ENCODE data around the gene FBXL3. TPM values are rescaled to one million over a fixed set of nuclear protein-coding genes. Genes with fewer than 3 reads are reported as not detected.
A peak's percentile ranks its signal among the peaks of the same experiment; 100 is the strongest.
"Not testable (repeated sequence)": the region's sequence is repeated elsewhere in the genome, so short reads cannot be mapped to it uniquely, and the experiment has no call there.

Gene FBXL3
- total RNA-seq, 1 donor from 2014 or later, result 108 TPM

DNA sequence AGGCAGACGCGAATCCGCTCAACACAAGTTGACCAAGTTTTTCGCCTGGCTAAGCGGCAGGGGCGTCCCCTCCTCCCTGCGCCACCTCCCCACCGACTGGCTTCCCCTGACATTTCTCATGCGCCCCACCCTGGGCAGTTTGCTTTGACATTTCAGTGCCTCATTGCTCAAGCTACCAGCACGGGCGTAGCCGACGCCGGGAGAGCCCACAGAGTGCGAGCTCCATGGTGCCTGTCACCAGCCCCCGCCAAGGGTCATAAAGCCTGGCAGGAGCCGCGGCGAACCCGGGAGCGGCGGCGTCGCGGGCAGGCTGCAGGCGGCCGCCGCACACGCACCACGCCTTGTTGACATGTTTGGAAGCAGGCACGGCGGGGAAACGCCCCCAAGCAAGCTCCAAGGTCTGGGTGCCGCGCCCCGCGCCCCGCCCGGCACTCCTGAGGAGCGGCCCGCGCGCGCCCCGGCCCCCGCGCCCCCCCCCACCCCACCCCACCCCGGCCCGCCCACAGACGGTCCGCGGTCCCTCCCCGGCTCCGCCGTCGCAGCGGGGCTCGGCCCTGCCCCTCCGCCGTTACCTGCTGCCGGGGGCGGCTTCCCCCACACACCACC is 601 bp downstream of the FBXL3 start:
- peak; percentile 79 for DNase-seq (ENCODE audit: low spot score)

DNA sequence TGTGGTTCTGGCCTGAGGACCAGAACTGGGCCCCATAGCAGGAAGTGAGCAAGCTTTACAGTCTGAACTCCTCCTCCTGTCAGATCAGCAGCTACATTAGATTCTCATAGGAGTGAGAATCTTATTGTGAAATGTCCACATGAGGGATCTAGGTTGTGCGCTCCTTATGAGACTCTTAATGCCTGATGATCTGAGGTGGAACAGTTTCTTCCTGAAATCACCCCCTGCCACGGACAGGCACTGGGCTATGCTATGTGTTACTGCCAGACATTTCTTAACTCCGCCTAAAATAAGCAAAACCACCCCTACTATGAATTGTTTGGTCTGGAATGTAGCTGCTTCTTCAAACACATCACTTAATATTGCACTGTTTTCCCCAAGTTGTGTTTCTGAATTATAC is 4.6 kb downstream of the FBXL3 start:
- DNase-seq (ENCODE audit: low spot score), result peak; percentile 11

DNA sequence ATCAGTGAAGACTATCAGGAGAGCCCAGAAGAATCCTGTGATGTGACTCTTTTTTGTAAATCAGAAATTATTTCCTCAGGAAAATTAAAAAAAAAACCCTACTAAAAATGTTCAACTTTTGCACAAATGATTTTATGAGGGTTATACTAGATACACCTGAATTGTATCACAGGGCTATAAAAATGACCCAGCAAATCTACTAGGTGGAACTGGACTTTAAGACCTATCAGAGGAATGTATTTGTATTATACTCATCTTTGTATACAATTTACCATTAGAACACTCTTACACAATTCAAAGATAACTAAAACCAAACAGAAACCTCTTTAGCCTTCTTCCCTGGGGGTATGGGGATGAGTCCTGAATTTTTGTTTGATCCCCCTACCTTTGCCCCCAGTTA is 7.2 kb downstream of the FBXL3 start:
- no peak for DNase-seq (ENCODE audit: low spot score)

- DNase-seq (ENCODE audit: low spot score), result no peak
These were observed 9.9 kb downstream of the FBXL3 start for GRCh38 chr13:77016888-77017623.

DNA sequence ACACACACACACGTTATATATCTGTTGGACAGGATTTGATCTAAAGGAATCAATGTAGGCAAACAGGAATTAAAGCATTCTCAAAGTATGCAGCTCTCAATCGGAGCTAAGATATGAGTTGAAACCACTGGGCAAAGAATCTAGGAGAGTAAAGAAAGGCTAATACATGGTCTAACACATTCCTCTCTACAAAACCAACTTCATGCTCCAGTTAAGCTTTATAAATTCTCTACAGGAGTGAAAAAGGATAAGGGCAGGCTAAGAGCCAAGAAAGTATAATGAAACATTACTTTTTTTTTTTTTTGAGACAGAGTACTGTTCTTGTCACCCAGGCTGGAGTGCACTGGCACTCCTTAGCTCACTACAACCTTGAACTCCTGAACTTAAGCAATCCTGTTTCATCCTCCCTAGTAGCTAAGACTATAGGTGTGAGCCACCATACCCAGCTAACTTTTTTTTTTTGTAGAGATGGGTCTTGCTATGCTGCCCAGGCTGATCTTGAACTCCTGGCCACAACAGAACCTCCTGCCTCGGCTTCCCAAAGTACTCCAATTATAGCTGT is 10.6 kb downstream of the FBXL3 start:
- no peak for DNase-seq (ENCODE audit: low spot score)

GRCh38 chr13:77014906-77015685 is 11.9 kb downstream of the FBXL3 start:
- no peak for DNase-seq (ENCODE audit: low spot score)

GRCh38 chr13:77013853-77014542 is 13.0 kb downstream of the FBXL3 start:
- no peak for DNase-seq (ENCODE audit: low spot score)

DNA sequence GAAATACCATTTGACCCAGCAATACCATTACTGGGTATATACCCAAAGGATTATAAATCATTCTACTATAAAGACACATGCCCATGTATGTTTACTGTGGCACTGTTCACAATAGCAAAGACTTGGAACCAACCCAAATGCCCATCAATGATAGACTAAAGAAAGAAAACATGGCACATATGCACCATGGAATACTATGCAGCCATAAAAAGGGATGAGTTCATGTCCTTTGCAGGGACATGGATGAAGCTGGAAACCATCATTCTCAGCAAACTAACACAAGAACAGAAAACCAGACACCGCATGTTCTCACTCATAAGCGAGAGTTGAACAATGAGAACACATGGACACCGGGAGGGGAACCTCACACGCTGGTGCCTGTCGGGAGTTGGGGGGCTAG is 17.2 kb downstream of the FBXL3 start:
- DNase-seq (ENCODE audit: low spot score), result not testable (repeated sequence)

- no peak for DNase-seq (ENCODE audit: low spot score)
These were observed 17.9 kb downstream of the FBXL3 start for GRCh38 chr13:77009011-77009410.

- not testable (repeated sequence) for DNase-seq (ENCODE audit: low spot score)
These were observed 18.6 kb downstream of the FBXL3 start for GRCh38 chr13:77008337-77008736.

DNA sequence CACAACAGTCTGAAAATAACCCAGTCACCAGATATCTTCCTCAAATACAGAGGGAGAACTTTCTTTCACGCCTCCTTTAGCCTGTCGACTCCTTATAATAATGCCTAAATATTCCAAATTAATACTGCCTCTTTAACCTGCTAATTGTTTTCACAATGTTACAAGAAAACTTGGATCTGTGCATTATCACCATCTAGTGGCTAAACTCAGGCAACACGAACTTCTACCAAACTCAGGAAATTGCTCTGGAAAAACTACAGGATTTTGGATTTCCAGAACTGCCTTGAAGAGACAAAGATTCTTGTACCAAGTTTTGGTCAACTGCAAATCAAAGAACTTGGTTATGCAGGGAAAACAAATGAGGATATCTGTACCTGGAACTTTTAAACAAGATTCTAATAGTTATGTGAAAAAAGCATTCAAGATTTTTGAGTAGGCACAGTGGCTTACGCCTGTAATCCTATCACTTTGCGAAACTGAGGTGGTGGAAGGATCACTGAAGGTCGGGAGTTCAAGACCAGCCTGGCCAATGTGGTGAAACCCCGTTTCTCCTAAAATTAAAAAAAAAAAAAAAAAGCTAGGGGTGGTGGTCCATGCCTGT is 24.3 kb downstream of the FBXL3 start:
- DNase-seq (ENCODE audit: low spot score), result peak; percentile 30

GRCh38 chr13:77001963-77002587 is 24.9 kb downstream of the FBXL3 start:
- no peak for DNase-seq (ENCODE audit: low spot score)

DNA sequence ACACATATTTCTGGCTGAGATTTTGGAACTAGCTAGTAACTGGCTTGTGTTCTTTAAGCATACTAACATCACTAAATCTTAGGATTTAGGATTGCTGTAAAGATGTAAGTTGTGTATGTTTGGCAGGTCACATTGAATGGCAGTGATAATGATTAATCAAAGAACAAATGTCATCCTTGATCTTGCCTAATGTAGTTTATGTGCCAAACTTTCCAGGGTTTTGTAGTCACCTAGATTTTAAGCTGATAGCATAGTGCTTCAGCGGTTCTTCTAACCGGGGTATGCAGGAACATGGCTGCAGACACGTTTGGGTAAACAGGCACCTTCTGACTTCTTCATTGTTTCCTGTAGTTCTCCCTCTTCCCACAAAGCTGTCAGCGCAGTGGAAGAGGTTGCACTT is 25.4 kb downstream of the FBXL3 start:
- no peak for DNase-seq (ENCODE audit: low spot score)

GRCh38 chr13:77000475-77000874 is 26.5 kb downstream of the FBXL3 start:
- peak; percentile 33 for DNase-seq (ENCODE audit: low spot score)

- no peak for DNase-seq (ENCODE audit: low spot score)
These were observed 32.7 kb downstream of the FBXL3 start for GRCh38 chr13:76994281-76994680.

DNA sequence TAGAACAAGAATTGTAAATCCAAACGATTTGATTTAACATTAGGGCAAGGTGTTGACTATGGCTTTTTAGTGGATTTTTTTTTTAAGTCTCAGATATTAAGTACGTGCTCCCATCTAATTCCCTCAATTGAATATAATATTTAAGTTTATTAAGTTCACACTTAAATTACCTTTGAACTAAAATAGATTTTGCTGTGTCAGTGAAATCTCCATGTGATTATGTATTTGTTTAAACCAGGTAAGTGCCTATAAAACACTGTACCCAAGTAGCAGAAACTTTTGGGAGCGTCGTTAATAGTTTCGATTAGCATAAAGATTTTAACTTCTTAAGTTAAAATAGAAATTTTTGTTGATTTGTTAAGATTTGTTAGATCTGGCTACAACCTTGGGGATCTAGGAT is 33.5 kb downstream of the FBXL3 start:
- no peak for DNase-seq (ENCODE audit: low spot score)

DNA sequence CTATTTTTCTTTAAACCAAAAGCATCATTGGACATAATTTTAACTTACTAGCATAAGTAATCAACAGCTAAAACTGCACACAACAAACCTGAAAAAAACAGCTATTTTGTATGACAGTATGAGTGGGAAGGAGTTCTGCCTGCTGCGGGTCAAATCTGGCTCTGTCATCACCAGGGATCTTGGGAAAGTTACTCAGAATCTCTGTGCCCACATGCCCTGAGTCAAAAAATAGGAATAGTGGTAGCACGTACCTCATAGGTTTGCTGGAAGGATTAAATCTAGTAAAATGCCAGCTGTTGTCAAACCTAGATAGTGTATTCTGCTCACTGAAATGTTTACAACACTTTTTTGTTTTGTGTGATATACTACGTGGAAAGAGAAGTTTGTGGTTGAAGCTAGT is 33.9 kb downstream of the FBXL3 start:
- DNase-seq (ENCODE audit: low spot score), result no peak

DNA sequence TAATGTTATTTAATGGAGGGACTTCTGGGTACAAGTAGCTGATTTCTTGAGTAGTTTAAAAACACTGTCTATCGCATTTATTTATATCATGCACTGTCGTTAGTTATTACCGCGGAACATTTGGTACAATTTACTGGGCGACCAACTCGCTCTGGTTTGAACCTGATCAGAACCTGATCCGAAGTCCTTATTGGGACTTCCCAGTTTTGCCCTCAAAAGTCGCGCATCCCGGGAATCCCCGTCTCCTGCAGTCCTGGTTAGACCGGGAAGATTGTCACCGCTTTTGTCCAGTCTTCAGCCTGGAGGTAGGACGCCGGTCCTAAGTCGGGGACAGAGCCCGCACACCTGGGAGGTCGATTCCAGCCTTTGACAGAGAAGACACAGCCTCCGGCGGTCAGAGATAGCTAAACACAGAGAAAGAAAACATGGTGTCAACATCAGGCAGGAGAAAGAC is 34.4 kb downstream of the FBXL3 start:
- no peak for DNase-seq (ENCODE audit: low spot score)

- peak; percentile 96 for DNase-seq (ENCODE audit: low spot score)
These were observed 35.0 kb downstream of the FBXL3 start, which contains the start of gene CLN5 for GRCh38 chr13:76991796-76992547. TSS of gene CLN5 (plus strand) at chr13:76992081. CDS start at chr13:76992099, 18 bp downstream.

DNA sequence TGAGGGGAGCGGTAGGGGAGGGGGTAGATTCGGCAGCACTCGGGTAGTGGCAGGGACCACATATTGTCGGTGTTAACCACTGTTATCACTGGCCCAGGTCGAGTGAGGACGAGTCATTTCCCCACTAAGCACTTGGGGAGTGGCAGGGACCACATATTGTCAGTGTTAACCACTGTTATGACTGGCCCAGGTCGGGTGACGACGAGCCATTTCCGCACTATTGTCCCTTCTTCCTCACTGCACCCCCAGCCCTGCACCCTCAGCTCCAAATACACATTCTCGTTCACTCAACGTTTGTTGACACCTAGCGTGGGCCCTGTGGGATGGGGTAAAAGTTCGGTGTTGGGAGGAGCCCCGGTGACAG is 35.5 kb downstream of the FBXL3 start:
- DNase-seq (ENCODE audit: low spot score), result no peak

All from umbilical cord (tissue), 2 donors.